Motor neuron (in vitro differentiated cells): ENCODE data around the gene CCNK. TPM values are rescaled to one million over a fixed set of nuclear protein-coding genes. Genes with fewer than 3 reads are reported as not detected.
A peak's percentile ranks its signal among the peaks of the same experiment; 100 is the strongest.

ENCODE experiments used
- ATAC-seq, 8 experiments: fragments of 200-7000 bp; cut with Tn5 transposase; replicated peaks in 6 of 8; 2 replicates each; pipeline ENCODE4 v1.8.0; 2021; ENCODE audit warnings: mild to moderate bottlenecking in 8 of 8, moderate library complexity in 8 of 8
- H3K27ac ChIP-seq, 2 donors: fragments of 250-450 bp; sonication (Bioruptor Pico); 2 replicates each; pipeline ENCODE4 v1.9.0; 2021; ENCODE audit warnings: antibody characterized with exemption in 2 of 2, mild to moderate bottlenecking in 2 of 2, moderate library complexity in 1 of 2
- H3K4me1 ChIP-seq, 2 donors: fragments of 250-450 bp; sonication (Bioruptor Pico); replicated peaks in 1 of 2; 2 replicates each; pipeline ENCODE4 v1.6.1; 2021; ENCODE audit warnings: antibody characterized with exemption in 2 of 2, mild to moderate bottlenecking in 2 of 2, moderate library complexity in 1 of 2
- H3K4me3 ChIP-seq, 5 donors: fragments of 250-450 bp; sonication (Bioruptor Pico); 2 replicates each; pipeline ENCODE4 v1.9.0; 2021; ENCODE audit warnings: antibody characterized with exemption in 5 of 5, mild to moderate bottlenecking in 5 of 5, moderate library complexity in 4 of 5
- WGBS, 10 experiments: fragments of 450-650 bp; shearing (Covaris generic); methylation state at CpG; one replicate each; pipeline ENCODE4 v1.0.0; 2022; 5-methylcytosine and 5-hydroxymethylcytosine counted together
- in situ Hi-C, 9 experiments: fragments of 400-800 bp; cut with MboI; loops; one replicate each; pipeline ENCODE4 v1.15.0; 2021; ENCODE audit warnings: low sequenced_read_pairs in 9 of 9, low pct_unique_long_range_greater_than_20kb in 2 of 9; ENCODE audit not compliant: unreplicated experiment in 9 of 9
- total RNA-seq, 8 experiments: library from RNA; unstranded; fragments of 300-600 nt; gene quantifications; 2 replicates each; pipeline versions ENCODE4 v1.2.3 to v1.2.4, GENCODE V29; 2022

The CCNK gene
- total RNA-seq, 8 experiments from 2014 or later: 12.5 to 51.8 (median 25.2) TPM

DNA sequence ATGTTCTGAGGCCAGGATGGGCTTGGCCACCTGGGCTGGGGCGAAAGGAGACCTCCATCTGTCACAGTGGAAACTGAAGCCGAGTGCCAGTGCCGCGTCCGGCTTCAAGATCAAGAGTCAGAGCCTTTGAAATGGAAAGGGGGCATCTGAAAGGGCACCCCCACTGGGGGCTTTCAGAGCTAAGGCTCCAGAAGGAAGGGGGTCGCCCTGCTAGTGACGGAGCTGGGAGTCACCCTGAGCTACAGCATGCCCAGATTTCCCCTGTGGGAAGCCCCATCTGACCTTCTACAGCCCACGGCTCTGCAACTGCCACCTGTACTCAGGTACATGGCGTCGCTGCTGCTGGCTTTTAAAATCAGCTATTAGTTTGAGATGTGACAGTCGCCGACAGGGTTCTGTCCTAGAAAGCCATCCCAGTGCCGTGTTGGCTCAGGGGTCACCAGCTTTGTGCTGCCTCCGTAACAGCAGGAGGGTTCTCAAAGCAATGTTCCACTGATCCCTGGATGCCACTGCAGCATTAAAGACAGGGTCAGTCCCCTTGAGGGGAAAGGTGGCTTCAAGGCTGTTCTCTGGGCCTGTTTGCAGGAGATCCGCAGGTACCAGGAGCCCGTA, 31.5 kb downstream of the CCNK start:
- ATAC-seq: no peak

DNA sequence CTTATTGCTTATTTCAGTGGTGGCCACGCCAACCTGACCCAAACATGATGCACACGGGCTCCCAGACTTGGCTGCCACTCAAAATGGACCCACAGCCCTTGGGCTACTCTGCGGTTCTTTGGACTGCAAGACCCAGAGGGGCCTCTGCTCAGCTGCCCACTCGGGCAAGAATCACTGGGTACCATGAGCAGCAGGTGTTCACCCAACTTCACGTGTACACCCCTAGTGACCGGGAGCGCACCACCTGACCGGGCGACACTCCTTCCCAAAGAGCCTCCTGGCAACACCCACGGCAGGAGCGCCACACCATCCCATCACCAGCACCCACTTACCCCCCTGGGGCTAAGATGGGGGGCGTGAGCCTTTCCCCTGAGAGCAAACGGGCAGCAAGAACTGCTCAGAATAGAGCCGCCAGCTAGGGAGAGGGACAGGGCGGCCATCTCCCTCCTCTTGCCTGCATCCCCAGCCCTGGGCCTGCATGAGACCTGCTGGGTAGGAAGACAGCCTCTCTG, 32.0 kb downstream of the CCNK start:
- H3K4me3 ChIP-seq: no peak overlapping the region
- 90 to 100% (median 100%) methylated on average over 1 to 6 of the region's 15 CpGs; no CpG with 5 or more reads in 4 of the 10 experiments for WGBS, 10 experiments
- no peak for ATAC-seq
- peaks cover 4 to 5% of the 10 kb centered on the region in 2 donors for H3K4me1 ChIP-seq
- no peak overlapping the region for H3K27ac ChIP-seq
- in situ Hi-C loops: loop anchor here in 4 of 9 experiments (10.0 to 25.0 kb wide), 4 partner anchors 122 to 399 kb away; partner anchors contain the start of gene HHIPL1 (in 2 of the 4)

More for the DNA sequence above, 31.5 kb downstream of the CCNK start:
- Histone ChIP-seq H3K4me1 (peaks cover 4 to 5% of the 10 kb centered on the region in 2 donors), H3K27ac (no peak overlapping the region), H3K4me3 (no peak overlapping the region)
- WGBS, 10 experiments: 80 to 100% (median 87%) methylated on average over 1 to 12 of the region's 16 CpGs
- in situ Hi-C loops: loop anchor here in 4 of 9 experiments (10.0 to 25.0 kb wide), 4 partner anchors 122 to 400 kb away; partner anchors contain the start of gene HHIPL1 (in 2 of the 4)

DNA sequence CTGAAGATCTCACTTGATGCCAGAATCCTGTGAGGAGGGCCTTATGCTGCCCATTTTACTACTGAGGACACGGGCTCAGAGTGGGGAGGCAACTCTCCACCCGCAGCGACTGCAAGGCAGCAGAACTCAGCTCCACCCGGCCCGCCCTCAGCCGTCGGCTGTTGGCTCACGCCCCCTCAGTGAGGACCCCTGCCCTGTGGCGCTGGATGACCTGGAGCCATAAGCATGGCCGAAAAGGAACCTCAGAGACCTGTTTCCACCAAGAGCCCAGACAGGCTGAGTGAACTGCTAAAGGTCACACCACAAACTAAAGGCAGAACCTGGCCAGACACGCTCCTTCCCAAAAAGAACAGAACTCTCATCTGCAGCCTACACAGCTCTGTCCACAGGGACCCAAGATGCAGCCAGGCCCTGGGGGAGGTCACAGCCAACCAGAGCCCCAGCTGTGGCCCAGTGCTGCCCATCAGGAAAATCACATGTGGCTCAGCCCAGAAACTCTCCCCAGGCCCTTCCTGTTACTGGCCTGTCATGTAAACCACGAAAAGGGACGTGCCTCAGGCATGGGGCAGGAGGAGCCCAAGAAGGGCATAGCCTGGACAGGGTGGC, 32.8 kb downstream of the CCNK start:
- H3K27ac ChIP-seq: no peak overlapping the region
- ATAC-seq: peak in 2 of 8 experiments; percentile 3 to 9
- peaks cover 5 to 9% of the 10 kb centered on the region in 2 donors for H3K4me1 ChIP-seq
- H3K4me3 ChIP-seq: no peak overlapping the region
- 72 to 100% (median 82%) methylated on average over 2 to 4 of the region's 13 CpGs; no CpG with 5 or more reads in 6 of the 10 experiments for WGBS, 10 experiments
- in situ Hi-C loops: loop anchor here in 4 of 9 experiments (10.0 to 25.0 kb wide), 4 partner anchors 121 to 398 kb away; partner anchors contain the start of gene HHIPL1 (in 2 of the 4)

DNA sequence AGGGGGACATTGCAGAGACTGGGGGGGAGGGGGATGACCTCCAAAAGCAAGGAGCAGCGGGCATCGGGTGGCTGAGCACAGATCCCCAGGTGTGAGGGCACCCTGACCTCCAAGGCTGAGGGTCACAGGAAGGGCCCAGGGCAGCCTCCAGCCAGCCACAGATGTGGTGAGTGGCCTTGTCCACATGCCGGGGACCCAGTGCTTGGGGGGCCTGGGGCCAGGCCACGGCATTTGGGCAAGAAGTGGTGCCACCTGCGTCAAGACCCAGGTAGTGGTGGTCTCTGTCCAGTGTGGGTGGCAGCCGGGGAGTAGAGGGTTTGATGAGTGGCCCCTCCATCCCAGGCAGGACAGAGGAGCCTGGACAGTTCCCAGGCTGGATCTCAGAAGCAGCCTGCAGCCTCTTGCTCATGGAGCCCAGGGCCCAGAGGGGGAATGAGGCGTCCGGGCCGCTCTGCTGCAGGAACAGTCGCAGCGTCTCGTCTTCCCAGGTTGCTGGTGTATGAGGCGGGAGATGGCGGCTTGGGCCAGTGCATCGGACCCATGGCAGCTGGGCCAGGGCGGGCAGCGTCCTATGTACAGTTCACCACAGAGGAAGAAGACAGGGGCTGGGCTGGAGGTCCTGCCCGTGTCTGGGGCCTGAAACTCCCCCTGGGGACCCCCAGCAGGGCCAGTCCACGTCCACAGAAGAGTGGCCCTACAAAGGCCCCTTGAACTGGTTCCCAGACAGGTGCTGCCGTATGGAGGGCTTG, 33.5 kb downstream of the CCNK start:
- no peak overlapping the region for H3K27ac ChIP-seq
- no peak overlapping the region for H3K4me3 ChIP-seq
- WGBS, 10 experiments: 88 to 100% methylated on average over 1 to 3 of the region's 20 CpGs; no CpG with 5 or more reads in 8 of the 10 experiments
- H3K4me1 ChIP-seq: peaks cover 5 to 9% of the 10 kb centered on the region in 2 donors
- in situ Hi-C loops: loop anchor here in 4 of 9 experiments (10.0 to 25.0 kb wide), 4 partner anchors 120 to 398 kb away; partner anchors contain the start of gene HHIPL1 (in 2 of the 4)
- ATAC-seq: no peak

DNA sequence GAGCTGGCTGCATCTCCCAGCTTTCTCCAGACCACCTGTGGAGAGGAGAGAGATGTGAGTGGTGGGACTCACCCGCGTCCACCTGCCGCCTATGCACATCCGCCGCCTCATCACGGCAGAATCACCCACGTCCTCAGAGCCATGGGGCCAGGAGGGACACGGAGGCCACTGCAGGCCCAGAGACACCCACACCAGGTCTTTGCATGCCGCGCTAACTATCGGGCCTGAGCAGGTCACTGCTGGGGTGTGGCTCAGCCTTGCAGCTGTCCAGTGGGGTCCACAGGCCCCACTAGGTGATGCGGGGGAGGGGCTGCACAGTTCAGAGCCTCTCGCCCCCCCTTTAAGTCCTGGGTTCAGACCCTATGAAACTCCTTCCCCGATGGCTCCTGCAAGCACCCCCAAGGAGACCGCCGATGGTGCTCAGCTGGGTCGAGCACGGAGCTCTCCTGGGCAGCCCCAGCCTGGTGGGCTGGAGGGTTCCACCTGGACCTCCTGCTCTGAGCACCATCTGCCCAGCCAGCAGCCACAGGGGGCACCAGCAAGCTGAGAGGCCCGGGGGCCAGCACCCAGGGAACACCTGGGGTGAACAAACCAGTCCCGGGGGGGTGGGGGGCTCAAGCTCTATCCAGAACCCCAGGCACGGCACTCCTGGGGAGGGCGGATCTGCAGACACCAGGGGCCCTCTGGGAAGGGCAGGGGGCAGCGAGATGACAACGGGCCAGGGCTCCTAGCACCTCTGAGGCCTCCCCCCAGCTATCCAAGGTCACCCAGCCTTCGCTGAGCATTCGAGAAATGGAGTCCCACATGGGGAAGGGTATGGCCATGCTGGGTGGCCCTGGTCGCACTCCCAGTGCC, 34.3 kb downstream of the CCNK start:
- WGBS, 10 experiments: 88 to 100% (median 95%) methylated on average over 1 to 6 of the region's 27 CpGs; no CpG with 5 or more reads in 6 of the 10 experiments
- no peak overlapping the region for H3K27ac ChIP-seq
- H3K4me3 ChIP-seq: no peak overlapping the region
- peaks cover 5 to 9% of the 10 kb centered on the region in 2 donors for H3K4me1 ChIP-seq
- ATAC-seq: peak in 1 of 8 experiments; percentile 5
- in situ Hi-C loops: loop anchor here in 4 of 9 experiments (10.0 to 25.0 kb wide), 4 partner anchors 119 to 397 kb away; partner anchors contain the start of gene HHIPL1 (in 2 of the 4)

DNA sequence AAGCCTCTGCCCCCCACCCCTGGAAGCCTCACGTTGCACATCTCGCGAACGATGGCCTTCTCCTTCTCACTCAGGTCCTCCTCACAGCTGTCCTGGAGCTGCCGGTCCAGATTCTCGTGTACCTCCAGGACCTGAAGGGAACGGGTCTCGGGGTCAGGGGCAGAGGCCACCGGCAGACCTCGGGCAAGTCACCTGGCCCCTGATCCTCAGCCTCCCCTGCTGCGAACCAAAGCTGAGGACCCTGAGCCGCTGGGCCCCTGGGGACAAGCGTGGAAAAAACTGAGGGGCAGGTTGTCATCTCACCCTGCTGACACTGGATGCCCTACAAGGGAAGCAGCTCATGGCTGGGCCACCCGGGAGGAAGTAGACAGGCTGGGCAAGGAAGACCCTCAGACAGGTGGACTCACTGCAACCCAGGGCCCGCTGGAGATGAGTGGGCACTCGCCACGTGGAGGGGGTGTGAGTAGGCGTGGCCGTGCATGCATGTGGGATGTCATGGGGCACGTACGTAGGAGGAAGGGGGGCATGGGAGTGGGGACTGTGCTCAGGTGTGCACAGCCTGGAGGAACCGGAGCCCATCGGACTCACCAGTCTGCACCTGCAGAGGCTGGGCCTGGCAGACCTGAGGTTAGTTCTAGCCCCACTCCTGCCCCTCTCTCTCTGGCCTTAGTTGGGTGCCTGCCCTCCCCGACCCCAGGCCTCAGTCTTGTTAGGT, 35.1 kb downstream of the CCNK start:
- Histone ChIP-seq H3K4me1 (peaks cover under 1 to 9% of the 10 kb centered on the region in 2 donors), H3K4me3 (no peak overlapping the region), H3K27ac (no peak overlapping the region)
- ATAC-seq: no peak
- WGBS, 10 experiments: 86 to 100% (median 95%) methylated on average over 1 to 8 of the region's 24 CpGs; no CpG with 5 or more reads in 7 of the 10 experiments
- in situ Hi-C loops: loop anchor here in 4 of 9 experiments (10.0 to 25.0 kb wide), 4 partner anchors 118 to 396 kb away; partner anchors contain the start of gene HHIPL1 (in 2 of the 4)

DNA sequence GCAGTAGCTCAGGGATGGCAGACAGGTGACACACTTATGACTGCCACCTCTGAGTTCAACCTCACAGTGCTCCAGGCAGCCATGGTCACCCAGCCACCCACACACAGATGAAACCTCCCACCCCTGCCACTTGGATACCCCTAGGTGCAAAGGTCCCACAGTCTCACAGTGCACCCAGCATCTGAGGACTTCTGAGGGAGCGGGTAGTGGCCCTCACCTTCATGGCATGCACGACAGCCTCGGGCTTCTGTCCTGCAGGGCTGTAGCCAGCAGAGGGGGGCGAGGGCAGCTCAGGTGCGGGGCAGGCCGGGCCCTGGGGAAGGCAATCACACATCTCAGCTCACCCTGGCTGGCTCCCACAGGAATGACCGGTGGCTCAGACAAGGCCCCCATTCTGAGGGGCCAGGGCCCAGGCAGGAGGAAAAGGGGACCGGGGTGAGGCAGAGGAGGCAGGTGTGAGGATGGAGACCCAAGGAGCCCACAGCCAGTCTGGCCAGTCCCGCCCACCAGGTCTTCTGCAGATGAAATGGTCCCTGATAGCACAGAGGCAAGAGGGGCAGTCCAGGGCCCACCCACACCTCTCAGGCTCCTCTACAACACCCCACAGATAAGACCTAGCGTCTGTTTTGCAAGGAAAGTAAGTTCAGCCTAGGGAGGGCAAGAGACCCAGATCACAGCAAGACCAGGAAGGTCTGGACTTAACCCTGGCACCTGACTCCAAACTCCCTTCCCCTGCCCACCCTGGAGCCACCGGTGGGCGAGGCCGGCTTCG, 35.8 kb downstream of the CCNK start:
- Histone ChIP-seq H3K4me3 (no peak overlapping the region), H3K27ac (no peak overlapping the region), H3K4me1 (peaks cover 6 to 11% of the 10 kb centered on the region in 2 donors)
- in situ Hi-C loops: loop anchor here in 4 of 9 experiments (10.0 to 25.0 kb wide), 4 partner anchors 118 to 395 kb away; partner anchors contain the start of gene HHIPL1 (in 2 of the 4)
- no peak for ATAC-seq
- 85 to 100% methylated on average over 1 to 4 of the region's 14 CpGs; no CpG with 5 or more reads in 8 of the 10 experiments for WGBS, 10 experiments

DNA sequence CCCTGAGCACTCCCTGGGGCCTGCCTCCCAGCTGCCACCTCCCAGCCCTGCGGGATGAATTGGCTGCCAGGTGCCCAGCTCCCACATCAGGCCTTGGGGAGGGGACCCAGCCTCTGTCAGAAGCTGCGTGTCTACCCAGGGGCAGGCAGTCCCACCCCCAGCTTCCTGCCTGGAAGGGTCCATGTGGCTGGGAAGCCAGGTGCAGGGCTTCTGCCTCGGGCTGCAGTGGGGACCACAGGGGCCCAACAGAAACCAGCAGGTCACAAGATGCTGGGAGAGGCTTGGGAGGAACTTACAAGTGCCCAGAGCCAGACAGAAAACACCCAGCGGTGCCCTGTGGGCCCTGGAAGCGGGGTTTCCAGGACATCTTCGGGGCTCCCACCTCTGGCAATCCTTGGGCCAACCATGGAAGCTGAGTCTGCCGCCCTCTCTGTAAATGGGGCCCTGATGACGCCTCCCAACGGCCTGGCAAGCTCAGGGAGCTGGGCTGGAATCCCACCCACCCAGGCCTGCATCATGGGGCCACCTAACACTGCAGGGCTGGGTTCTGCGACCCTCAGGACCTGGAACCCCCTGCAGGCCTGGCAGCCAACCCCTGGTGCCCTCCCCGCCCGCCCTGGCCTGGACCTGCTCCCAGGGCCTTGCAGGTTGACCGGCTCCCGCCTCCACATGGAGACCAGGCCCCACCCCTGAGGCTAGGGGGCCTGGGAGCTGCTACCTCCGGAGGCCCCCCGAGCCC, 36.6 kb downstream of the CCNK start:
- ATAC-seq: peak in 1 of 8 experiments; percentile 6
- no peak overlapping the region for H3K4me3 ChIP-seq
- no peak overlapping the region for H3K27ac ChIP-seq
- WGBS, 10 experiments: 20 to 77% (median 52%) methylated on average over 1 to 5 of the region's 16 CpGs; no CpG with 5 or more reads in 7 of the 10 experiments
- peaks cover 13 to 19% of the 10 kb centered on the region in 2 donors for H3K4me1 ChIP-seq
- in situ Hi-C loops: loop anchor here in 4 of 9 experiments (10.0 to 25.0 kb wide), 4 partner anchors 117 to 394 kb away; partner anchors contain the start of gene HHIPL1 (in 2 of the 4)

DNA sequence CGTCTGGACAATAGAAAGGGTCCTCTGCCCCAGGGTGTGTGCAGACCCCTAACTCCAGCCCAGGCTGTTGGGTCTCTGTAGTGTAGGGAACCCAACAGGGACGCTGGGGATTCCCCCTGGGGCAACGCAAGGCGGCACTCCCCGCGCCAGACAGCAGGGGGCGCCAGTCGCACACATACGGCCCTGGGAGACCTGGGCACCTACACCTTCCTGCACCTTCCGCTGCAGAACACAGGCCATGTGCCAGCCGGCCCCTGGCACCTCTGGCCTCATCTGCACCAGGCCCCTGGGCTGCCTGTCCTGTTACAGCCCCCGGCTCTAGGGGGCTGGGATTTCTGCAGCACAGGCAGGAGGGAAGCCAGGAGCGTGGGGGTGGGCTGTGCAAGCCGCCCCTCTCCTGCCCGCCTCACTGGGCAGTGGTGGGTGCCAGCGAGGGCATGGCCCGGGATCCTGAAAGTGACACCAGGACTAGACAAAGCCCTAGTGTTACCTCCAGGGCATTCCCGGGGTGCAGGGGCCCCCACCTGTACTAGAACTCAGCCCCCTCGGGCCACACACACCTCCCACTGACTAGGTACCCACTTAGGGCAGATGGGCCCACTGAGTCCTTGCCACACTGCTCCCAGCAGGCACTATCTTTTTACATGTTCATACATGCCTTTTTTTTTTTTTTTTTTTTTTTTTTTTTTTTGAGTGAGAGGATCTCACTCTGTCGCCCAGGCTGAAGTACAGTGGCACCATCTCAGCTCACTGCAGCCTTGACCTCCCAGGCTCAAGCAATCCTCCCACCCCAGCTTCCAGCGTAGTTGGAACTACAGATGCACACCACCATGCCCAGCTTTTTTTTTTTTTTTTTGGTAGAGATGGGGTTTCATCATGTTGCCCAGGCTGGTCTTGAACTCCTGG, 37.5 kb downstream of the CCNK start:
- in situ Hi-C loops: loop anchor here in 4 of 9 experiments (10.0 to 25.0 kb wide), 4 partner anchors 116 to 394 kb away; partner anchors contain the start of gene HHIPL1 (in 2 of the 4)
- H3K4me3 ChIP-seq: no peak overlapping the region
- ATAC-seq: peak; percentile 9 to 75 (median 26)
- no peak overlapping the region for H3K27ac ChIP-seq
- peaks cover 22 to 27% of the 10 kb centered on the region in 2 donors for H3K4me1 ChIP-seq
- WGBS, 10 experiments: 80 to 100% (median 86%) methylated on average over 1 to 5 of the region's 21 CpGs; no CpG with 5 or more reads in 6 of the 10 experiments
